IPS-15b (cell line): ENCODE results near the gene GRID1.

Experiments
- H3K27me3 ChIP-seq: one replicate; pipeline ENCODE4 v1.6.1; 2013; ENCODE audit warnings: low read length; ENCODE audit not compliant: control insufficient read depth, insufficient read depth
- H3K36me3 ChIP-seq: one replicate; pipeline ENCODE4 v1.6.1; 2013; ENCODE audit warnings: low read length; ENCODE audit not compliant: control insufficient read depth, insufficient read depth
- H3K4me1 ChIP-seq: one replicate; pipeline ENCODE4 v1.6.1; 2013; ENCODE audit warnings: mild to moderate bottlenecking, low read length; ENCODE audit not compliant: control insufficient read depth, insufficient read depth
- H3K4me3 ChIP-seq: one replicate; pipeline ENCODE4 v1.5.1; 2013; ENCODE audit warnings: low read depth, low read length
- H3K9ac ChIP-seq: one replicate; pipeline ENCODE4 v1.6.1; 2013; ENCODE audit warnings: low read depth, mild to moderate bottlenecking, low read length
- H3K9me3 ChIP-seq: one replicate; pipeline ENCODE4 v1.6.1; 2013; ENCODE audit warnings: mild to moderate bottlenecking, low read length; ENCODE audit not compliant: control insufficient read depth, insufficient read depth

Gene GRID1

DNA sequence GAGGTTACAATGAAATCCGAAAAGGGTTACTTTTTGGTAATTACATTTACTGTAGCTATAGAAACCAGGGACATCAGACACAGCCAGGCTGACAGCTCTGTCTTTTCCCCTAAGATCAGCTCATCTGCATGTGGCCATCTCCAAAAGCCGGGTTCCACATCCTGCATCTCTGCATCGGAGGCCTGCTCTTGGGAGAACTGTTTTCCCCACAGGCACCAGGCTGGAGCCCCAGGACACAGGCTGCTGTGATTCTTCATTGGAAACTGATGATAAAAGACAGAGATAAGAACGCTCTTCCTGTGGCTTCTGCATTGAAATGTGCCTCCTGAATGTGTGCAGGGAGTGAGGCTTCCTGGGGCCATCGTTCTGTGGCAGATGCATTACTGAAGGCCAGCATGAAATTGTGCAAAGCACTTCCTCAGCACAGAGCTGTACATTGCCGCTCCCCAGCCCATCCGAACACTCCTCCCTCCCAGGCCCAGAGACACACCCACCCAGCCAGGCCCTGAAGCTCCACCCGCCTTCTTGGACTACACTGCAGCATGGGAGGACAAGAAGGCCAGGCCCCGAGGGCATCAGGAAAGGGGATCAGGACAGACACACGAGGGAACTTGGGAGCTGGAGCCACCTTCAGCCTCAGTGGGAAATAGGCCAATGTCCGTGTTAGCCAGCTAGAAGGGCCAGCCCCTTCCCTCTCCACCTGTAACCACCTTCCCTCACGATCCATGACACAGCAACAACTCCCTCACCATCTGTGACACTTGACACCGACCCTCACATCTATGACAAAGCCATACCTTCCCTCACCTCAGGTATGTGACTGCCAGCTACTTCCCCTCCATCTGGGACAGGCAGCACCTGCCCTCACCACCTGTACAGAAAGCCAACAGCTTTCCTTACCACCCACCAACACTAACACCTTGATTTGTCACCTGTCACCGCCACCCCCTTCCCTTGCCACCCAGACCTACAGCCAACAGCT is 113.2 kb downstream of the GRID1 start:
- no peaks in the 10 kb centered on the region for H3K9me3 ChIP-seq

DNA sequence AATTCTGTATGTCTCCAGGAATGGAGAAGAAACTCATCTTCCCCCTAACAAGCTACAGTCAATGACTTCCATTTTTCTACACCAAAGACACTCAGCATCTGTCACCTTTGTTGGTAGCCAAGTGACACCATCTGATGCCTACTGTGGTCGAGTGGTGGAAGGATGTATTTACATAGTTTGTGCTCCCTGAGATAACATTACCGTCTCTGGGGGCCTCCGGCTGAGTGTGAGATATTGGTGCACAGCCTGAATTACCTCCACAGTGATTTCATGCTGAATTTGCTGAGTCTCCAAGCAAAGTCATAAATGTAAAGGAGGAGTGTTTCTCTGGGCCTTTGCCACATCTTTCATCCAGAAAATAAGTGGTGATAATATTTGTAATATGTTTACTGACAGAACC is 114.0 kb downstream of the GRID1 start:
- Histone ChIP-seq H3K4me1 (no peaks in the 10 kb centered on the region), H3K27me3 (no peaks in the 10 kb centered on the region)

More for the DNA sequence above, 113.2 kb downstream of the GRID1 start:
- no peaks in the 10 kb centered on the region for H3K4me1 ChIP-seq
- H3K4me3 ChIP-seq: no peak overlapping the region
- H3K36me3 ChIP-seq: no peaks in the 10 kb centered on the region
- H3K27me3 ChIP-seq: no peaks in the 10 kb centered on the region
- no peak overlapping the region for H3K9ac ChIP-seq

DNA sequence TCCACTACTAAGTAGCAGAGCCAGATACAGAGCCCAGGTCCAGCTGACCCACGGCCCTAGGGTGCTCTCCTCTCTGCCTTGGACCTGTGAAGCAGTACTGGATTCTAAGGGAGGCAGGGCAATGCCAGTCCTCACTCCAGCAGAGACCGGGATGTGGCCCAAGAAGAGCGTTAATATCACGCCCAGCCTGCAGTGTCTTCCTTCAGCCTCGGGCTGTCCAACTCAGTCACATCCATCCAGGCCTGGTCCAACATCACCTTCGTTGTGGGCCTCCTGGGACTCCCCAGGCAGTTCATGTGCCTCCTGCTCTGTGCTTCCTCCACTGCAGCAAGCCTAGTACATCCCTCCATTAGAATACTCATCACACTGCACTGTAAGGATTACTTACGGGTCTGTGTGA is 114.5 kb downstream of the GRID1 start:
- Histone ChIP-seq H3K36me3 (no peaks in the 10 kb centered on the region), H3K9ac (no peak overlapping the region), H3K27me3 (no peaks in the 10 kb centered on the region), H3K9me3 (no peaks in the 10 kb centered on the region), H3K4me1 (no peaks in the 10 kb centered on the region), H3K4me3 (no peak overlapping the region)

More for the DNA sequence above, 114.0 kb downstream of the GRID1 start:
- no peaks in the 10 kb centered on the region for H3K9me3 ChIP-seq
- no peak overlapping the region for H3K4me3 ChIP-seq
- no peak overlapping the region for H3K9ac ChIP-seq
- H3K36me3 ChIP-seq: no peaks in the 10 kb centered on the region

DNA sequence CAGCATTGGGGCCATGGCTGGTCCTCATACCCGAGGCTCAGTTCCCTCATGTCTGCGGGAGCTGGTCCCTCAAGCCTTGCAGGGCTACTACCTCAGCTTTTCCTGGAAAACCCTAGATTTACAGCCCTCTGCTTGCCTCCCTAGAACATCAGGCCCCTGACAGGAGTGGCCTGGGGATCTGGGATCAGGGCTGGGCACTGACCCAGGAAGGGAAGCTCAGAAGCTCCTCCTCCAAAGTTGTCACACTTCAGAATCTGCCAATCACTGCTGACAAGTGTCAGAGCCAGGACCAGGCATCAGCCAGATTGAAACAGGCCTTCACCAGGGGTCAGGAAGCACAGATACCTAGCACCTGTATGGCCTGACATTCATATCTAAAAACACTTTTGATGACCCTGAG is 115.2 kb downstream of the GRID1 start:
- H3K4me1 ChIP-seq: no peaks in the 10 kb centered on the region
- H3K9me3 ChIP-seq: no peaks in the 10 kb centered on the region
- H3K36me3 ChIP-seq: no peaks in the 10 kb centered on the region
- H3K4me3 ChIP-seq: no peak overlapping the region
- no peak overlapping the region for H3K9ac ChIP-seq
- no peaks in the 10 kb centered on the region for H3K27me3 ChIP-seq

DNA sequence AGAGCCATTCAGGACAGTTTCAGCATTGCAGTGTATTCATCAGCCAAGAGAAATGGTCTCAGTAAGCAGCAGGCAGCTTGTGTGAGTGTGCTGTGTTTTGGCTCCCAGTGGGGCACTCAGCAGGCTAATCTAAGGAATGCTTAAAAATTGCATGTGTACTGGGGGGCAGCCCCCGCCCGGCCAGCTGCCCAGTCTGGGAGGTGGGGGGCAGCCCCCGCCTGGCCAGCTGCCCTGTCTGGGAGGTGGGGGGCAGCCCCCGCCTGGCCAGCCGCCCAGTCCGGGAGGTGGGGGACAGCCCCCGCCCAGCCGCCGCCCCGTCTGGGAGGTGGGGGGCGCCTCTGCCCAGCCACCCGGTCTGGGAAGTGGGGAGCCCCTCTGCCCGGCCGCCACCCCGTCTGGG is 116.2 kb downstream of the GRID1 start:
- H3K4me3 ChIP-seq: no peak overlapping the region
- H3K4me1 ChIP-seq: no peaks in the 10 kb centered on the region
- no peaks in the 10 kb centered on the region for H3K36me3 ChIP-seq
- H3K9ac ChIP-seq: no peak overlapping the region
- no peaks in the 10 kb centered on the region for H3K9me3 ChIP-seq
- no peaks in the 10 kb centered on the region for H3K27me3 ChIP-seq

DNA sequence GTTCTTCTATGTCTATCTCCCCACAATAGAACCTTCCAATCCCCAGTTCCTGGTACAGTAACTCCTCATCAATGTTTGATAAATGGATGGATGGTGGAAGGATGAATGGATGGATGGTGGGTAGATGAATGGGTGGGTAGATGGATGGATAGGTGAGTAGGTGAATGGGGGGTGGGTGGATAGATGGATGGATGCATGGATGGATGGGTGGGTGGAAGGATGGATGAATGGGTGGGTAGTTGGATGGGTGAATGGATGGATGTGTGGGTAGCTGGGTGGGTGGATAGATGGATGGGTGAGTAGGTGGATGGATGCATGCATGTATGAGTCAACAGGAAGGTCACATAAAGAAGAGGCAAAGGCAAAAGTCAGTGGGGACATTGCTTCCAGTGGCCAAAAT is 116.8 kb downstream of the GRID1 start:
- no peak overlapping the region for H3K9ac ChIP-seq
- no peaks in the 10 kb centered on the region for H3K4me1 ChIP-seq
- H3K27me3 ChIP-seq: no peaks in the 10 kb centered on the region

DNA sequence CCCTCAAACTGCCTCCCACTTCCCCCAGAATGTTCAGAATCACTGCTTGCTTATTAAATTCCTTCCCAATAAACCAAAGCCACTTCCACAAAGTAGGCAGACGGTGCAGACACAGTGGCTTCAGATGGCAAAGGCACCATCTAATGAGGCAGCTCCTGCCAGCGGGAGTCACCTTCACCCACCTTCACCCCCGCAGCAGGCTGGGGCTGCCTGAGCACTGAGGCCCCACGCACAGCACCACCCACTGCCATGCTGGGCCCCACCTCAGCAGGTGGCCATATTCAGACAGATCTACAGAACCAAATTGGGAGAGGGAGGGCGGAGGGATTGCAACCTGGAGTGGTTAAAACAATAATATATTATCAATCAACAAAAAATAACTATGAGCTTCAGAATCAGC is 118.5 kb downstream of the GRID1 start:
- Histone ChIP-seq H3K4me1 (no peaks in the 10 kb centered on the region), H3K4me3 (no peak overlapping the region), H3K9ac (no peak overlapping the region), H3K27me3 (no peaks in the 10 kb centered on the region), H3K36me3 (no peaks in the 10 kb centered on the region), H3K9me3 (no peaks in the 10 kb centered on the region)

More for the DNA sequence above, 116.8 kb downstream of the GRID1 start:
- Histone ChIP-seq H3K36me3 (no peaks in the 10 kb centered on the region), H3K9me3 (no peaks in the 10 kb centered on the region), H3K4me3 (no peak overlapping the region)

DNA sequence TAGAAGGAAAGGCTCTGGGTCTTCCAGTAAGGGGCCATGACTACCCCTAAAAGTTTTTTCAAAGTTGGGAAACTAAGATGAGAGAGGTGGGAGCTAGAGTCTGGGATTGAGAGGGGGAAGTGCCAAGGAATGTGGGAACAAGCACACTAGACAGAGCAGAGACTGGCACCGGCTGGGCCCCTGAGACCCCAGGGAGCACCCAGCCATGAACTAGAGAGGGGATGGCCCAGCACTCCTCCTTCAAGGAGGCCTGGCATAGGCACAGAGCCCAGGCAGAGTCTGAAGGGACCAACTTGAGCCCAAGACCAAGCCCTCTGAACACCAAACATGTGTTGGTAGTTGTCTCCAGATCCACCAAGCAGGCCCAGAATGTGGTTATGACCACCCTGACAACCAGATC is 119.0 kb downstream of the GRID1 start:
- no peaks in the 10 kb centered on the region for H3K9me3 ChIP-seq
- no peak overlapping the region for H3K9ac ChIP-seq
- H3K27me3 ChIP-seq: no peaks in the 10 kb centered on the region
- no peak overlapping the region for H3K4me3 ChIP-seq
- H3K4me1 ChIP-seq: no peaks in the 10 kb centered on the region
- H3K36me3 ChIP-seq: no peaks in the 10 kb centered on the region

DNA sequence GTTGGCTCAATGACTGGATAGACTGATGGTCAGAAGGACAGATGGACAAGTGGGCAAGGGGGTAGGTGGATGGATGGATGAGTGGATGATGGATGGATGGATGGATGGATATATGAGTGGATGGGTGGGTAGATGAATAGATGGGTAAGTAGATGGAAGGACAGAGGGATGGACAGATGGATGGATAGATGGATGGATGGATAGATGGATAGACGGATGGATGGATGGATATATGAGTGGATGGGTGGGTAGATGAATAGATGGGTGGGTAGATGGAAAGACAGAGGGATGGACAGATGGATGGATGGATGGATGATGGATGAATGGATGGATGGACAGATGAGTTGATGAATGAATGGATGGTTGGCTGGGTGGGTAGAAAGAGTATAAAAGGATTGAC is 119.5 kb downstream of the GRID1 start:
- Histone ChIP-seq H3K9ac (no peak overlapping the region), H3K4me1 (no peaks in the 10 kb centered on the region), H3K4me3 (no peak overlapping the region), H3K9me3 (no peaks in the 10 kb centered on the region), H3K36me3 (no peaks in the 10 kb centered on the region), H3K27me3 (no peaks in the 10 kb centered on the region)

DNA sequence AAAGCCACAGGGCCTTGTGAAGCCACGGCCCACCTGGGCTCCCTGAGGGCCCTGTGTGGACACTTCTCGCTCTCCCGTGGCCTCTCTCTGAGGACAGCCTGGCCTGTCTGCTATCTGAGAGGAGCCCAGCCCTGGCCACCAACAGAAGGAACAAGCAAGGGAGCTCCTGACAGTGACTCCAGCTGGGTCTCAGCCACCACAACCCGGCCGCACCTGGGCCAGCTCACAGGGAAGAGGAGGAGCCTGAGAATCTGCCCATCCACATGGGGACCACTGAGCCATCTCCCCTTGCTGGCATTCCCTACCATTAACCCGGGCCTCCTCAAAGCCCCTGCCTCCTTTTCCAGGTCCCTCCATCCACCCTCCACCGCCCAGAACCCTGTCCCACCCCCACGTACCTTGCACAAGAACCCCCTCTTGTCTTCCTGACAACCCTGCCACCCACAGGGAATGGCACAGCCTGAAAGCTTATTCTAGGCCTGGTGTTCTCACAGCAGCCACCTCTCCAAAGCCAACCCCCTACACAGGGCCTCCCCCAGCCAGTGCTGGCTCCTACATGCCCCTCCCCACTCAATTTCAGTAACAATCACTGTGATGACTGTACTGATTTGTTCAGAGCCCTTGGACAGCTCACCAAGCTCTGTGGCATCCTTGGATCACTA is 120.2 kb downstream of the GRID1 start:
- H3K4me3 ChIP-seq: no peak overlapping the region
- no peaks in the 10 kb centered on the region for H3K36me3 ChIP-seq
- no peaks in the 10 kb centered on the region for H3K4me1 ChIP-seq
- no peak overlapping the region for H3K9ac ChIP-seq
- H3K9me3 ChIP-seq: no peaks in the 10 kb centered on the region
- H3K27me3 ChIP-seq: no peaks in the 10 kb centered on the region

DNA sequence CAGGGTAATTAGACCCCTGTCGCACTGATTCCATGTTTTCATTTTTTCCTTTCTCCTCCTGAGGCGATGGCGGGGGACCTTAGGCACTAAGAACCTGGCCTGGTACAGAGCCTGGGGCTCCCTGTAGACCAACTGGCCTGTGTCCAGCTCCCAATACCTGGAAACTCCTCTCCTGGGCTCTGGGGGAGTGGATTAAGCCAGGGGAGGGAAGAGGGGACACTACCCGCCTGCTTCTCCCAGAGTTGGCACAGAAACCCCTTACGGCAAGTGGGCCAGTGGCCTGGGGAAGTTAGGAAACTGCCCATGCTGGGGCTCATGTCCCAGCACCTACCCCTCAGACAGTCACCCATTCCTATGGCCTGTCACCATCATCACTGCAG is 121.6 kb downstream of the GRID1 start:
- no peak overlapping the region for H3K4me3 ChIP-seq
- no peaks in the 10 kb centered on the region for H3K36me3 ChIP-seq
- no peaks in the 10 kb centered on the region for H3K27me3 ChIP-seq
- H3K4me1 ChIP-seq: no peaks in the 10 kb centered on the region
- H3K9me3 ChIP-seq: no peaks in the 10 kb centered on the region
- H3K9ac ChIP-seq: no peak overlapping the region
